ENCODE data around the gene EGLN2. TPM values are rescaled to one million over a fixed set of nuclear protein-coding genes. Genes with fewer than 3 reads are reported as not detected.

EGLN2 gene
- total RNA-seq, 2 donors from 2014 or later: 87.4 to 99.8 TPM

GRCh38 chr19:40799558-40800338, 757 bp downstream of the EGLN2 start:
- Histone ChIP-seq H3K36me3 (ENCODE audit: control insufficient read depth, insufficient read depth, low read length) (peaks cover 47% of the 10 kb centered on the region), H3K4me1 (ENCODE audit: control insufficient read depth, insufficient read depth, low read length) (peaks cover 29% of the 10 kb centered on the region), H3K27me3 (ENCODE audit: control insufficient read depth, insufficient read depth, low read length, poor library complexity, severe bottlenecking) (no peaks in the 10 kb centered on the region), H3K27ac (ENCODE audit: low read depth, low read length) (no peak overlapping the region), H3K4me3 (ENCODE audit: low read length) (peak overlapping the region; percentile 94), H3K9ac (ENCODE audit: extremely low read depth, low read length, poor library complexity, severe bottlenecking) (peak overlapping the region; percentile 92), H3K9me3 (ENCODE audit: control insufficient read depth, low read length) (no peaks in the 10 kb centered on the region)
- Mint-ChIP-seq H3K27ac (peak overlapping the region; percentile 92), H3K4me1 (peaks cover 44% of the 10 kb centered on the region), H3K4me3 (peak overlapping the region; percentile 91), H3K36me3 (ENCODE audit: low read depth) (peaks cover 33% of the 10 kb centered on the region), H3K27me3 (ENCODE audit: insufficient read depth) (no peaks in the 10 kb centered on the region), H3K9me3 (no peaks in the 10 kb centered on the region)
- TF ChIP-seq CTCF (conservative IDR thresholded peaks at IDR 0.05): no peak
- 4 to 20% methylated on average over 12 to 40 of the region's 40 CpGs for whole genome bisulfite sequencing, 2 experiments (ENCODE audit: insufficient coverage in 1 of 2, insufficient read length in 1 of 2)
- no peak for DNase-seq

GRCh38 chr19:40800339-40800996, 1.5 kb downstream of the EGLN2 start:
- no peak overlapping the region for H3K27ac ChIP-seq (ENCODE audit: low read depth, low read length)
- no peaks in the 10 kb centered on the region for H3K27me3 Mint-ChIP-seq (ENCODE audit: insufficient read depth)
- H3K4me1 Mint-ChIP-seq: peaks cover 50% of the 10 kb centered on the region

GRCh38 chr19:40800997-40801377, 2.0 kb downstream of the EGLN2 start:
- Histone ChIP-seq H3K27ac (ENCODE audit: low read depth, low read length) (no peak overlapping the region), H3K9me3 (ENCODE audit: control insufficient read depth, low read length) (no peaks in the 10 kb centered on the region), H3K4me3 (ENCODE audit: low read length) (peak overlapping the region; percentile 94), H3K36me3 (ENCODE audit: control insufficient read depth, insufficient read depth, low read length) (peaks cover 59% of the 10 kb centered on the region), H3K9ac (ENCODE audit: extremely low read depth, low read length, poor library complexity, severe bottlenecking) (no peak overlapping the region), H3K4me1 (ENCODE audit: control insufficient read depth, insufficient read depth, low read length) (peaks cover 29% of the 10 kb centered on the region), H3K27me3 (ENCODE audit: control insufficient read depth, insufficient read depth, low read length, poor library complexity, severe bottlenecking) (no peaks in the 10 kb centered on the region)
- Mint-ChIP-seq H3K36me3 (ENCODE audit: low read depth) (peaks cover 38% of the 10 kb centered on the region), H3K9me3 (no peaks in the 10 kb centered on the region), H3K27me3 (ENCODE audit: insufficient read depth) (no peaks in the 10 kb centered on the region), H3K4me3 (peak overlapping the region; percentile 91), H3K4me1 (peaks cover 50% of the 10 kb centered on the region), H3K27ac (peak overlapping the region; percentile 26)
- no peak for DNase-seq
- no peak for TF ChIP-seq CTCF (conservative IDR thresholded peaks at IDR 0.05)
- 95 to 96% methylated on average over 19 to 27 of the region's 27 CpGs for WGBS, 2 experiments (ENCODE audit: insufficient coverage in 1 of 2, insufficient read length in 1 of 2)

More at GRCh38 chr19:40800339-40800996, 1.5 kb downstream of the EGLN2 start:
- H3K27me3 ChIP-seq (ENCODE audit: control insufficient read depth, insufficient read depth, low read length, poor library complexity, severe bottlenecking): no peaks in the 10 kb centered on the region
- no peaks in the 10 kb centered on the region for H3K9me3 ChIP-seq (ENCODE audit: control insufficient read depth, low read length)
- WGBS, 2 experiments (ENCODE audit: insufficient coverage in 1 of 2, insufficient read length in 1 of 2): 90 to 98% methylated on average over 17 to 27 of the region's 27 CpGs
- peak overlapping the region; percentile 92 for H3K27ac Mint-ChIP-seq
- H3K36me3 ChIP-seq (ENCODE audit: control insufficient read depth, insufficient read depth, low read length): peaks cover 54% of the 10 kb centered on the region
- peaks cover 38% of the 10 kb centered on the region for H3K36me3 Mint-ChIP-seq (ENCODE audit: low read depth)
- peak overlapping the region; percentile 92 for H3K9ac ChIP-seq (ENCODE audit: extremely low read depth, low read length, poor library complexity, severe bottlenecking)
- H3K4me3 Mint-ChIP-seq: peak overlapping the region; percentile 91
- no peak for TF ChIP-seq CTCF (conservative IDR thresholded peaks at IDR 0.05)
- H3K9me3 Mint-ChIP-seq: no peaks in the 10 kb centered on the region
- DNase-seq: no peak
- H3K4me1 ChIP-seq (ENCODE audit: control insufficient read depth, insufficient read depth, low read length): peaks cover 29% of the 10 kb centered on the region
- H3K4me3 ChIP-seq (ENCODE audit: low read length): peak overlapping the region; percentile 94

All from endodermal cell (in vitro differentiated cells).